ENCODE results near the gene CYP27B1.

- TF ChIP-seq, protein P1, sequence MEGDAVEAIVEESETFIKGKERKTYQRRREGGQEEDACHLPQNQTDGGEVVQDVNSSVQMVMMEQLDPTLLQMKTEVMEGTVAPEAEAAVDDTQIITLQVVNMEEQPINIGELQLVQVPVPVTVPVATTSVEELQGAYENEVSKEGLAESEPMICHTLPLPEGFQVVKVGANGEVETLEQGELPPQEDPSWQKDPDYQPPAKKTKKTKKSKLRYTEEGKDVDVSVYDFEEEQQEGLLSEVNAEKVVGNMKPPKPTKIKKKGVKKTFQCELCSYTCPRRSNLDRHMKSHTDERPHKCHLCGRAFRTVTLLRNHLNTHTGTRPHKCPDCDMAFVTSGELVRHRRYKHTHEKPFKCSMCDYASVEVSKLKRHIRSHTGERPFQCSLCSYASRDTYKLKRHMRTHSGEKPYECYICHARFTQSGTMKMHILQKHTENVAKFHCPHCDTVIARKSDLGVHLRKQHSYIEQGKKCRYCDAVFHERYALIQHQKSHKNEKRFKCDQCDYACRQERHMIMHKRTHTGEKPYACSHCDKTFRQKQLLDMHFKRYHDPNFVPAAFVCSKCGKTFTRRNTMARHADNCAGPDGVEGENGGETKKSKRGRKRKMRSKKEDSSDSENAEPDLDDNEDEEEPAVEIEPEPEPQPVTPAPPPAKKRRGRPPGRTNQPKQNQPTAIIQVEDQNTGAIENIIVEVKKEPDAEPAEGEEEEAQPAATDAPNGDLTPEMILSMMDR (conservative IDR thresholded peaks at IDR 0.05): no peak
- no peak for TF ChIP-seq ZFX (IDR thresholded peaks at IDR 0.05)
Observed at GRCh38 chr12:57746025-57746424, 20.9 kb downstream of the CYP27B1 start.
